Stomach smooth muscle (tissue), 2 donors: ENCODE measurements around the gene DMWD.

ENCODE experiments used
- H3K27ac ChIP-seq: one replicate; pipeline ENCODE4 v1.7.0; 2013; ENCODE audit warnings: mild to moderate bottlenecking, low read length, inconsistent platforms
- H3K27me3 ChIP-seq, 2 donors: one replicate each; pipeline ENCODE4 v1.7.0; 2013; ENCODE audit warnings: low read length in 2 of 2; ENCODE audit not compliant: insufficient read depth in 2 of 2, control insufficient read depth in 1 of 2
- H3K36me3 ChIP-seq, 2 donors: one replicate each; pipeline ENCODE4 v1.7.0; 2013; ENCODE audit warnings: low read length in 2 of 2; ENCODE audit not compliant: control insufficient read depth in 2 of 2, insufficient read depth in 2 of 2
- H3K4me1 ChIP-seq: one replicate; pipeline ENCODE4 v1.7.0; 2013; ENCODE audit warnings: low read length; ENCODE audit not compliant: control insufficient read depth, insufficient read depth
- H3K4me3 ChIP-seq, 2 donors: one replicate each; pipeline ENCODE4 v1.7.0; 2013; ENCODE audit warnings: low read length in 2 of 2
- H3K9ac ChIP-seq, 2 donors: one replicate each; pipeline ENCODE4 v1.7.0; 2013; ENCODE audit warnings: low read length in 2 of 2, mild to moderate bottlenecking in 1 of 2
- H3K9me3 ChIP-seq, 2 donors: one replicate each; pipeline ENCODE4 v1.7.0; 2013; ENCODE audit warnings: low read length in 2 of 2; ENCODE audit not compliant: control insufficient read depth in 2 of 2
- donor health status: healthy.
- donor health status: Pancreatic carcinoma.

The DMWD gene

DNA sequence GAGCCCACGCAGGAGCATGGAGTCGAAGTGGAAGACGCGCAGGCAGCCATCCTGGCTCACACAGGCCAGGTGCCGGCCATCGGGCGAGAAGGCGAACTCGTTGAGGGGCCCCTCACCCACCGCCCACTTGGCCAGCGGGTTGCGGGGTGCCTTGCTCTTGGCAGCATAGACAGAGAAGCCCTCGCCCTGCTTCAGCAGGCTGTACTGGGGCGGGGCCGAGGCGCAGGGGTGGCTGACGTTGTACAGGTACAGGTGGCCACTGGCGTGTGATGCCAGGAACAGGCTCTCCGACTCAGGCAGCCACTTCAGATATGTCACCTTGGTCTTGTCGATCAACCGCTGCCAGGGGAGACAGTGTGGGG lies 6.1 kb downstream of the DMWD start:
- Histone ChIP-seq H3K27me3 (no peaks in the 10 kb centered on the region), H3K4me1 (peaks cover 42% of the 10 kb centered on the region), H3K27ac (peak overlapping the region; percentile 86), H3K9me3 (no peaks in the 10 kb centered on the region), H3K9ac (no peak overlapping the region), H3K36me3 (peaks cover 20 to 25% of the 10 kb centered on the region in 2 donors), H3K4me3 (no peak overlapping the region)

DNA sequence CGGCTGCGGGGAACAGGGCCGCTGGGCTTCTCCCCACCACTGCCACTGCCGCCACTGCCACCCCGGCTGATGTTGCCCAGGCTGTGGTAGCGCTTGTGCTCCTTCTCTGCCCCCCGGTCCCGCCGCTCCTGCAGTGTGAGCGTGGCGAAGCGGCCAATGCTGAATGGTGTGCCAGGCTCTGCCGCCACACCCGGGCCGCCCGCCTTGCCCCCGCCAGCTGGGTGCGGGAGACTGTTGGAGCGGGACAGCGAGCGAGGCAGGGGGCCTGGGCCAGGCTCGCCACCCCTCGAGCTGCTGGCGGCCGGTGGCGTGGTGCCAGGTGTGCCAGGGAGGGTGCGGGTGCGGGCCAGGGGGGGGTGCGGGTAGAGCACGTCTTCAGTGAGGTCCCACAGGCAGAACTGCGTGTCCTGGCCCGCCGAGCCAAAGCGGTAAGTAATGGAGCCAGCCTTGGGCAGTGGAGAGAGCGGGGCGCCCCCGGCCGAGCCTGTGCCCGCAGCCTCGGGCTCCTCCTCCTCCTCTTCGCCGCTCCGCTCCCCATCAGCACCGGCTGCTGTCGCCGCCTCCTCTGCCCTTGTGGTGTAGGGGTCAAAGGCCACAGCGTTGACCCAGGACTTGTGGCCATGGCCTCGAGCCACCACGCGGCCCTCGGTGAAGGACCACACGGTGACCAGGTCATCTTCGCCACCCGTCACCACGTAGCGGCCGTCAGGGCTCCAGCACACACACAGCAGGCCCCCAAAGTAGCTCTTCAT lies 6.7 kb downstream of the DMWD start:
- Histone ChIP-seq H3K9me3 (no peaks in the 10 kb centered on the region), H3K36me3 (peaks cover 20 to 25% of the 10 kb centered on the region in 2 donors), H3K9ac (no peak overlapping the region), H3K27ac (peak overlapping the region; percentile 86), H3K4me1 (peaks cover 42% of the 10 kb centered on the region), H3K27me3 (no peaks in the 10 kb centered on the region), H3K4me3 (no peak overlapping the region)

DNA sequence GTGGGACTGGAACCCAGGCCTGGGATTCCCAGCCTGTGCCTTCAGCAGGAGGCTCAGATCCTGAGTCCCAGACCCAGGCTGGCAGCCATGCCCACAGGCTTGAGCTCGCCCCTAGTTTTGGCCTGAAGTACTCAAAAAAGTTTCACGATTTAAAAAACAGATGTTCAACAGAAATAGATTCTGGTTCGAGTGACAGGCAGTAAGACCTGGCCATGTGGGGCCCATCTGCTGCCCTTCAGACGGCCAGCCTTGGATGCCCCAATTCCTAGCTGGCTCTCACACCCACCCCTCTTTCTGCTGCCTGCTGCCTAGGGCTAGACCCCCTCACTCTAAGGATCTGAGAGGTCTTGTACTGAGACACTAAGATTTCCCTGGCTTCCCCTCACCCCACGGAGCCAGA lies 7.5 kb downstream of the DMWD start:
- Histone ChIP-seq H3K27me3 (no peaks in the 10 kb centered on the region), H3K9ac (peak overlapping the region in 1 of 2 donors; percentile 55), H3K4me3 (no peak overlapping the region), H3K9me3 (no peaks in the 10 kb centered on the region), H3K4me1 (peaks cover 47% of the 10 kb centered on the region), H3K36me3 (peaks cover 15 to 22% of the 10 kb centered on the region in 2 donors), H3K27ac (peak overlapping the region; percentile 86)

DNA sequence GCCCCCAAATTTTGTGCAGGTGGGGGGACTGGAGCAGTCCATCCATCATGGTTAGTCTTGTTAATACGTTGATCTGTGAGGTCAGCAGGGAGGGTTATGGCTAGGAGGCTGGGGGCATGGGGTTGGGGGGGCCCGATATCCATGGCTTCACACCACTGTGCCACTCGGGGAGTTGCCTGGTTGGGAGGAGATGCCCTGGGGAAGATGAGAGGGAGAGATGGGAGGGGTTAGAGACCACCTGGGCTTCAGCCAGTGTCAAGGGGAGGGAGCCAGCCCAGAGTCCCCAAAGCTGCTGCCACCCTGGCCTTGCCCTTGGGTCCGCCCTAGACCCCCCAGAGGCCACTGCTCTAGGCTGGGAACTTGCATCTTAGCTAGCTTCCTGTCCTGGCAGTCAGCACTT lies 8.5 kb downstream of the DMWD start:
- Histone ChIP-seq H3K4me1 (peaks cover 55% of the 10 kb centered on the region), H3K27ac (peak overlapping the region; percentile 86), H3K4me3 (peak overlapping the region in 1 of 2 donors; percentile 95), H3K36me3 (peaks cover 13 to 18% of the 10 kb centered on the region in 2 donors), H3K9me3 (no peaks in the 10 kb centered on the region), H3K9ac (peak overlapping the region in 1 of 2 donors; percentile 64), H3K27me3 (no peaks in the 10 kb centered on the region)

DNA sequence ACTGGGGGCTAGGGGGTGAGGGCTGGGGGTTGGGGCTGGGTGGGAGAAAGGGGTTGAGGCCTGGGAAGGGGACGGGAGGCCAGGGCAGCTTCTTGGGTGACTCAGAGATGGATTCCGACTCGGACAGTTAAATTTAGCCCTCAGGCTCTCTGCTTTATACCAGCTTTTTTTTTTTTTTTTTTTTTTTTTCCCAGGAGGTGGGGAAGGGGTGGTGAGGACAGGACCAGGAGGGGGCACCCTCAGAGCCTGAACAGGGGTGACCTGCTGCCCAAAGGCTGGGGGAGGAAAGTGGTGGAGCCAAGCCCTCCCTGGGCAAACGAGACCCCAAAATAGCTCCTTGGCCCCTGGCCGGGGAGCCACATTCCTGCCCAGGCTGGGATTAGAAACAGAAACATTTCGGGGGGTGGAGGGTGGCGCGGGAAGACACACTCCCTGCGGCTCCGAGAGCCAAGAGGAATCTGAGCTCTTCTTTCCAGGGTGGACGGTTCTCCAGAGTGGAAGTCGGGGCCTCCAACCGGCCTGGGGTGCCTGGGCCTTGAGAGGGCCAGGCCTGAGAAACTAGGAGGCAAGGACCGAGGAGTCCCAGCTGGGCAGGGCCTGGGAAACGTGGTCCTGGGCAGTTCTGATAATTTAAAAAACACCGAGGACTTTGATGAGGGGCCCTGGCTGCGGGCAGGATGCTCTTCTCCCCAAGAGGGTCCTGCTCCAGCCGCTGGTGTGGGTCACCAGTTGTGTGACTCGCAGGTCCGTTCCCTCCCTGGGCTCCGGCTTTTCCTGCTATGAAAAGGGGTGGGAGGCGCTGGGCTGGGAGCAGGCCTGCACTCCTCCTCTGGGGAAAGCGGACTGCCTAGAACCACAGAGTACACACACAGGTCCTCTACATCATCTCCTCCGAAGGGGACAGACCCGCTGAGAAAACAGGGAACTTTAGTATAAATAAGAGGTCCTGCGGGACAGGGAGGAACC lies 9.5 kb downstream of the DMWD start:
- Histone ChIP-seq H3K4me3 (peak overlapping the region; percentile 48 to 95), H3K36me3 (peaks cover 9 to 20% of the 10 kb centered on the region in 2 donors), H3K27me3 (no peaks in the 10 kb centered on the region), H3K4me1 (peaks cover 63% of the 10 kb centered on the region), H3K27ac (peak overlapping the region; percentile 86), H3K9me3 (no peaks in the 10 kb centered on the region), H3K9ac (peak overlapping the region; percentile 51 to 64)

DNA sequence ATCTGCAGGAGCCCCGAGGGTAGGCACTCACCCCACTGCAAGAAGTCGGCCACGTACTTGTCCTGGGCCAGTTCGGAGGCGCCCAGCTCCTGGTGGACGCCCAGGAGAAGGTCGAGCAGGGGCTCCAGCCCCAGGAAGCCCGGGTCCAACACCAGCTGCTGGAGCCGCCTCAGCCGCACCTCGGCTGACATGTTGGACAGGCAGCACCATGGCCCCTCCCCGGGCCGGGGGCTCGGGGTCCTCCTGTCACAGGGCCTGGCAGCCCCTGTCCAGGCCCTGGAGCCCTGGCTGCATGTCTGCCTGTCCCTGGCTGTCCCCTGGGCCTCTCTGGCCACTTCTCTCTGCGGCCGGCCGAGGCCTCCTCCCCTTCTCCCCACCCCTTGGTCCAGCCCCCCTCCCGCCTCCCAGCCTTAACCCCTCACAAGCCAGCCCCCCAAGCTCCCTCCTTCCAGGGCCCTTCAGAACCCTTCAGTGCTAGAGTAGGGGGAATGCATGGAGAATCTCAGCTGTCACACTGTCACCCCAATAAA lies 10.4 kb downstream of the DMWD start, which contains the start of gene DMPK:
DMPK (minus strand) TSS at position 329 of the 530 bp plus-strand sequence; CDS start at position 191, 138 bp downstream.
- no peaks in the 10 kb centered on the region for H3K27me3 ChIP-seq

DNA sequence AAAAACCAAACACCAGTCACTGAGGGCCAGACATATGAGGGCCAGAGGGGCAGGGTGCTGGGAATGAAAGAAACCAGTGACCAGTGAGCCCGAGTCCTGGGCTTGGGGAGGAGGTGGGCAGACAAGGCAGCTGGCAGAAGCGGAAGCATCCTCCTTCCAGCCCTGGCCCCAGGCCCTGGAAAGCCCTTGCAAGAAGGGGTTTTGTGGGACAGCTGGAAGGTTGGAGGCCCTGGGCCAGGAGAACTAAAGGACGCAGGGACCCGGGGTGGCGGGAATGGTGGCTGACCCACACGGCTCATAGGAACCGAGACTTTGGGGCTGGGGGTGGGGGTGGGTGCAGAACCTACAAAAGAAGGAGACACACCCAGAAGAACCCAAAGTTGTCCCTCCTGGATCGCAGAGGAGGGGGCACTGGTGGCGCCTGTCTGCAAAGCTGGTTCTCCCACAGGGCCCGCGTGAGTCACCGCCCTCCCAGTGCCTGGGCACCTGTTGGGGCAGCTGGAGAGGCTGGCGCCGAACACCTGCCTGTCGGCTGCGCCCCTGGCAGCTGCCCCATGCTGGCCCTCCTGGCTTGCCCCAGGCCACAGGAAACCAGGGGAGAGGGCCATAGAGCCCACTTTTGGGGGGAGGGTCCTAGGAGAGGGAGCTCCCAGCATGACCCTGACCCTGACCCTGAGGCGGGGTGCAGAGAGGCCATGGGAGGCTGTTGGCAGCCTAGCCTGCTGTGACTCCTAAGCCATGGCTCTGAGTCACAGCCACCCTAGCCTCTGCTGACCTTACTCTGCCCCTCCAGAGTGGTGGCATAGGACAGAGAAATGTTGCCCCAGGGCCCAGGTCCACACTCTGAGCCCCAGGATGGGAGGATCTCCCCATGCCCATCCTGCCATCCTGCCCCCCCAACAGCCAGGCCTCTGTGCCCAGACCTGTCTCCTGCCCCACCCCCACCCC lies 11.2 kb downstream of the DMWD start:
- Histone ChIP-seq H3K4me1 (peaks cover 63% of the 10 kb centered on the region), H3K4me3 (peak overlapping the region; percentile 63 to 95), H3K27me3 (no peaks in the 10 kb centered on the region)

More for the DNA sequence above, 10.4 kb downstream of the DMWD start, which contains the start of gene DMPK:
- H3K4me3 ChIP-seq = peak within 1 kb of the TSS; percentile 63 to 95
- no peaks in the 10 kb centered on the region for H3K9me3 ChIP-seq
- peak within 1 kb of the TSS; percentile 86 for H3K27ac ChIP-seq
- peaks cover 16 to 26% of the 10 kb centered on the region in 2 donors for H3K36me3 ChIP-seq
- H3K4me1 ChIP-seq = peaks cover 63% of the 10 kb centered on the region
- peak within 1 kb of the TSS; percentile 74 to 85 for H3K9ac ChIP-seq

DNA sequence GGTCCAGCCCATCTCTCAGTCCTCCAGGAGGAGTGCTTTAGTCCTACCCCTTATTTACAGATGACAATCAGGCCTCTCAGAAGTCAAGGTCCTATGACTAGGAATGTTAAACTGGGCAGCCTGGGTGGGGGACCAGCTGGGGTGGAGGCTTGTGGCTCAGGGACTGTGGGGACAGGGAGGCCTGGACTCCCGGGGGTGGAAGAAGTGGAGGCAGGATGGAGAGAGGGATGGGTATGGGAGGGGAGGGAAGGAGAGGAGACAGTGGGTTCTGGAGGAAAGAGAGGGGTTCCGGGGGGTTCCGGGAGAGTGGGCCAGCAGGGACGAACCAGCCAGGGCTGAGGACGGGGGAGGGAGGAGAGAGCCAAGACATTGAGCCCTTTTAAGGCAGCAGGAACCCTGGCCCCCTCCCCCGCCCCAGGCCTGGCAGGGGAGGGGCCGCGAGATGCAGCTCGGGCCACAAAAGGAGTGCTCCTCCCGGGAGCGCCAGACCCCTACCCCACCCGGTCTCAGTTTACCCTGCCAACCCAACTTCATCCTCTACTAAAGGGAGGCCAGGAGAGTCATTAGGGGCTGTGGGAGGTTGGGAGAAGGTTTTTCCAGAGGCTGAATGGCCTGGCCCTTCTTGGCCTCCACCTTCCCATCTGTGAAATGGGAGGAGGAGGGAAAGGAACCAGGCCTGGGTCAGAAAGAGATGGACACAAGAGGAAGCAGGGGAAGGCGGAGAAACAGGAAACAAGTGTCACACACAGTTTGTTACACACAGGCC lies 12.0 kb downstream of the DMWD start:
- Histone ChIP-seq H3K9ac (peak overlapping the region; percentile 74 to 85), H3K9me3 (no peaks in the 10 kb centered on the region), H3K36me3 (peaks cover 17 to 25% of the 10 kb centered on the region in 2 donors), H3K27ac (peak overlapping the region; percentile 86), H3K4me1 (peaks cover 57% of the 10 kb centered on the region), H3K4me3 (peak overlapping the region; percentile 63 to 95), H3K27me3 (no peaks in the 10 kb centered on the region)

More for the DNA sequence above, 11.2 kb downstream of the DMWD start:
- Histone ChIP-seq H3K9ac (peak overlapping the region; percentile 74 to 85), H3K9me3 (no peaks in the 10 kb centered on the region), H3K36me3 (peaks cover 19 to 26% of the 10 kb centered on the region in 2 donors), H3K27ac (peak overlapping the region; percentile 86)

DNA sequence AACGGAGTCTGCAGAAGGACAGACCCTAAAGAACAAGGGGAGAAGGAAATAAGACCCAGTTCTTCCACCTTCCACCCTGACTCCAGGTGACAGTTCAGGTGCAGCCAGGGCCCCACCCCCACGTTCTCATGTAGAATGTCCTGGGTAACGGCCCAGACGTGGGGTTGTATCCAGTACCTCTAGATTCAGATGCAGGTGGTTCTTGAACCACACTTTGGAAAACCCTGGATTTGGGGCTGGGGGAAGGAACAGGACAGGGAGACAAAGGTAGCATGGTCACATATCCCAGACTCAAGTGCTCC lies 12.5 kb downstream of the DMWD start:
- H3K4me1 ChIP-seq = peaks cover 51% of the 10 kb centered on the region
- H3K4me3 ChIP-seq = peak overlapping the region; percentile 63 to 95
- H3K36me3 ChIP-seq = peaks cover 17 to 25% of the 10 kb centered on the region in 2 donors
- peak overlapping the region; percentile 86 for H3K27ac ChIP-seq
- no peaks in the 10 kb centered on the region for H3K9me3 ChIP-seq
- H3K9ac ChIP-seq = peak overlapping the region; percentile 74 to 85
- no peaks in the 10 kb centered on the region for H3K27me3 ChIP-seq
